ENCODE results near the gene KLF12. TPM values are rescaled to one million over a fixed set of nuclear protein-coding genes. Genes with fewer than 3 reads are reported as not detected.

The KLF12 gene
- total and polyA plus RNA-seq, 2 donors (not counting 3 experiments of a cell fraction or from before 2014, with no cell fraction given), result 16.0 to 25.9 TPM

DNA sequence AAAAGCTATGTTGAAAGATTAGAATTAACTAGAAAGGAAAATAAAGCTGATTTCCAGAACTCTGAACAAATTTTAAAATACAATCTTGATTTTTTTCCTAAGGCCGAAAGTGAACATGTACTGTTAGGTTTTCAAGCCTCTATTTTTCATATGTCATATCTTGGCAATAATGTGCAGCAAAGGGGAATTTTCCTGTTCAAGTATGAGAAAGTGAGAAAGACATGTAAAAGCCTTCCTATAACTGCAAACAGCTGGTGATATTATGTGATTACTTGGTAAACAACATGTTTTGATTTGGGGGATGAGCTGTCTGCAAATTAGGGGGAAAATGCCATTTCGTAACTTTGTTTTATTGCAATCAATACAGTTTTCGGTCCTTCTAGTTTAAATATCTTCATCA lies 4.0 kb upstream of the KLF12 start:
- H3K36me3 ChIP-seq (ENCODE audit: control insufficient read depth in 2 of 2, extremely low read depth in 1 of 2, insufficient read depth in 2 of 2, low read length in 2 of 2), result no peaks in the 10 kb centered on the region
- H3K27ac ChIP-seq (ENCODE audit: insufficient read depth, low read depth, low read length), result no peak overlapping the region
- TF ChIP-seq CTCF (IDR thresholded peaks at IDR 0.05; ENCODE audit: extremely low read depth in 1 of 2, insufficient read depth in 1 of 2, low read depth in 1 of 2, low read length in 2 of 2) (no peak), MYC (IDR thresholded peaks at IDR 0.05; ENCODE audit: low read depth, low read length) (no peak), FOS (IDR thresholded peaks at IDR 0.05; ENCODE audit: borderline replicate concordance, insufficient read depth, low read length) (no peak), GATA2 (IDR thresholded peaks at IDR 0.05; ENCODE audit: insufficient read depth, insufficient read length, low read depth, low read length) (no peak), POLR2AphosphoS5 (IDR thresholded peaks at IDR 0.05; ENCODE audit: insufficient read depth, low read depth, low read length) (no peak), POLR2A (IDR thresholded peaks at IDR 0.05; ENCODE audit: low read depth, low read length) (no peak), EZH2 (IDR thresholded peaks at IDR 0.05; ENCODE audit: borderline replicate concordance, low read depth, low read length, severe bottlenecking) (no peak), JUN (IDR thresholded peaks at IDR 0.05; ENCODE audit: borderline replicate concordance, insufficient read depth, insufficient read length, low read depth) (no peak)
- TF ChIP-seq, protein P1, sequence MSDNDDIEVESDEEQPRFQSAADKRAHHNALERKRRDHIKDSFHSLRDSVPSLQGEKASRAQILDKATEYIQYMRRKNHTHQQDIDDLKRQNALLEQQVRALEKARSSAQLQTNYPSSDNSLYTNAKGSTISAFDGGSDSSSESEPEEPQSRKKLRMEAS (IDR thresholded peaks at IDR 0.05; ENCODE audit: insufficient read depth, insufficient read length), result no peak
- H3K4me1 ChIP-seq (ENCODE audit: control insufficient read depth, extremely low read depth, insufficient read depth, low read length), result peaks cover 9% of the 10 kb centered on the region
- no peaks in the 10 kb centered on the region for H3K27me3 ChIP-seq (ENCODE audit: control insufficient read depth in 2 of 2, insufficient read depth in 2 of 2, low read length in 2 of 2)
- no peak overlapping the region for H3K9ac ChIP-seq (replicated peaks; ENCODE audit: extremely low read depth, insufficient read depth, low read length)
- no peaks in the 10 kb centered on the region for H3K9me1 ChIP-seq (replicated peaks; ENCODE audit: control insufficient read depth, extremely low read depth, insufficient read depth, low read length)
- POLR2A ChIA-PET, result no interaction called here
- BruUV-seq (replicated peaks), result no TSS peak
- H3K9me3 ChIP-seq (replicated peaks; ENCODE audit: control insufficient read depth, insufficient read depth, low read length), result no peaks in the 10 kb centered on the region
- dilution Hi-C loops (cut with MboI; ENCODE audit: extremely low pct_ligation_motif_present, low sequenced_read_pairs), result no loop called here
- no peak overlapping the region for H3K4me3 ChIP-seq (replicated peaks in 1 of 3; ENCODE audit: insufficient read depth in 1 of 3, low read depth in 1 of 3, low read length in 3 of 3)
- no peak overlapping the region for H3K4me2 ChIP-seq (ENCODE audit: insufficient read depth, low read length)
- FAIRE-seq, result no peak
- CTCF ChIA-PET, result interaction anchor here (1.5 to 12.0 kb wide), 2 partner anchors 15 to 149 kb away, joined by 3 to 76 read pairs; no protein-coding TSS in a partner anchor
- intact Hi-C loops (cut with micrococcal nuclease), result loop anchor here (10.0 kb wide), 2 partner anchors 547 to 767 kb away; no protein-coding TSS in a partner anchor
- no peak overlapping the region for H2AFZ ChIP-seq (ENCODE audit: low read depth, low read length)
- no peaks in the 10 kb centered on the region for H4K20me1 ChIP-seq (replicated peaks; ENCODE audit: control insufficient read depth, extremely low read depth, insufficient read depth, low read length)
- H3K79me2 ChIP-seq (ENCODE audit: control insufficient read depth, insufficient read depth, low read length), result peaks cover 6% of the 10 kb centered on the region
- DNase-seq (ENCODE audit: low read depth, low spot score), result no peak

Measured in endothelial cell of umbilical vein (primary cell).